SK-N-MC (cell line): ENCODE results near the gene SOBP.

Source experiments
- EZH2 ChIP-seq: fragments of 200-600 bp; sonication (generic); IDR thresholded peaks from one replicate; pipeline ENCODE4 v1.6.1; 2017; ENCODE audit warnings: antibody characterized with exemption
- POLR2AphosphoS5 ChIP-seq: IDR thresholded peaks from 2 replicates; pipeline ENCODE4 v1.6.1; 2012; ENCODE audit warnings: mild to moderate bottlenecking, low read depth, low read length, borderline replicate concordance

- TF ChIP-seq EZH2 (no peak), POLR2AphosphoS5 (no peak)
Measured at GRCh38 chr6:107539409-107539808, 49.5 kb downstream of the SOBP start.
